ENCODE results near the gene FHIT.
A peak's percentile ranks its signal among the peaks of the same experiment; 100 is the strongest.

The FHIT gene

DNA sequence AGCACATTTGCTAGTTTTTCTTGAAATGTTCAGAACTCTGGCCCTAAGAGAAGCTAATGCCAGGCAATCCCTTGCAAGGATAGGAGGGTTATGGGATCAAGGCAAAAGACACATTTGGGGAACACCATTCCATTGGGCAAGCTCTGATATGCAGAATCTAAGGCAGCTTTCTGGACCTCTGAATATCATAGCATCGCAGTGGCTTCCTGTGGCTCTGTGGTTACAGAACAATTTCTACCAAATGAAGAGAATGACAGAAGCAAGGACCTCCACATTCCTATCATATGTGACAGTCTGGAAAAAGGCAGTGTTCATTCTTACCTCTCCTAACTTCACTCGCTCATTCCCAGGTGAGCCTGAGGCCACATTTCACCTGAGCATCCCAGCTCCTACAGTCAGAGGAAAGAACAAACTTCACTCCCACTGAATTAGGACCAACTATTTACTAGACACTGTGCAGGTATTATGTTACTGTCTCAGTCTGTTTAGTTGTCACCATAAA is 1365.3 kb downstream of the FHIT start:
- DNase-seq: no peak

DNA sequence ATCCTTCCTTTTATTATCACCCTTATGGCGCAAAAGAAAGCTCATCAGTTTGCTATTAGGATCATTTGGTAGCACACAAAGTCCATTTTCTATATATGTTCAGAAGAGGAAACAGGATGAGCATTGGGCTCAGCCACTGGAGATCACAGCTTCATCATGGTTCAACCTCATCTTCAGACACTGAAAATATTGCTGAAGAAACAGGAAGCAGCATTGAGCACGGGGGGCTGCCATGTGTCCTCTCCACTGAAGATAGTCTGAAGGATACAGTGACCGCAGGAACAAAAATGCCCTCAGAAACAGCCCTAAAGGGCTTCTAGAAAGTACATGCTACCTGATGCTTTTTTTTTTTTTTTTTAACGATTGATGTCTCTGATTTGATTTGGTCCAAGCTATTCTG is 1366.2 kb downstream of the FHIT start:
- DNase-seq: no peak

DNA sequence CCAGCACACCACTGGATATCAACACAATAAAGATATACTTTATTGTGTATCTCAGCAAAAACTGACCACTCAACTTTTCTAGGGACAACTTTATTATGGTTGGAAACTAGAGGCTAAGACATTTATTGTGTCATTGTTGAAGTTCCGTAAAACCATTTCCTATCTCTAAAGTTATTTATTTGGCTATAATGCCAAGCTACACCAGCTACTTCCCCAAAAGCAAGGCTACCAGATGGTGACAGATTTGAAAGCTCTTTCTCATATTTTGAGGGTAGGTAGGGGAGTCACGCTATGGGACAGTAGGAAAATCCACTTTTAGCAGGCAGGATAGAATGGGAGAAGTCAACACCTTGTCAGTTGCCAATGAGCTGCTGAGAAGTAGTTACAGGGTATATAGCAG is 1366.8 kb downstream of the FHIT start:
- DNase-seq: no peak

DNA sequence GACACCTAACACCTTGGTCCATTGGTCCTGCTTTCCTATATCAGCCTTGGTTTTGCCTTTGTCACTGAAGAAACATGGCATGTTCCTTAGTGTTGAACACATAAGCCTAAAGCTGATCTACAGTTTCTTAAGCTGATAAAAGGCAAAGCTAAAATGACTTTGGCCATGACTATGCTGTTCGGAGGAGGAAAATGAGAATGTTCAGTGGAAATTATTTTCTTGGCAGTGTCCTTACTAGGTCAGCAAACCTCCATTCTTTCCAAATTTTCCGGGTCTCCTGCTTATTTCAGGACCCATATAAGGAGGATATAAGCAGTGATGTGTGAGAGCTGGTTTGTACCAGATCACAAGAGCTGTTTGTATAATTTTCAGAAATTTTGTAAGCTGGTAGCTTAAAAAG is 1368.5 kb downstream of the FHIT start:
- DNase-seq: no peak

DNA sequence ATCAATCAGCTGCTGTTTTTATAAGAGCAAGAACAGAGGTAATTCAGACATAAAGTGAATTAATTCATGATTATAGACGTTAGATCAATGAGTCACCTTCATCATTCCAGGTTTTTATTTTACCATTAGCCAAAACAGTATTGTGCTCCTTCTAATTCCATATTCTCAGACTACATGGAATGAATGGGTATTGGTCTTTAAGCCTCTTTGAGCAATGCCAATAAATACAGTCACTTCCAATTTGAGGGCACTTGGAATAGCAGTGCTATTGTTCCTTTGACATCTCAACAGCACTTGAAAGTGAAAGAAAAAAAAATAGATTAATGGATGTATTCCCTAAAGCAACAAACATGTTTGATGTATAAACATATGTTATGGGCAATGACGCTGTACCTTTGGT is 1370.5 kb downstream of the FHIT start:
- no peak for DNase-seq

DNA sequence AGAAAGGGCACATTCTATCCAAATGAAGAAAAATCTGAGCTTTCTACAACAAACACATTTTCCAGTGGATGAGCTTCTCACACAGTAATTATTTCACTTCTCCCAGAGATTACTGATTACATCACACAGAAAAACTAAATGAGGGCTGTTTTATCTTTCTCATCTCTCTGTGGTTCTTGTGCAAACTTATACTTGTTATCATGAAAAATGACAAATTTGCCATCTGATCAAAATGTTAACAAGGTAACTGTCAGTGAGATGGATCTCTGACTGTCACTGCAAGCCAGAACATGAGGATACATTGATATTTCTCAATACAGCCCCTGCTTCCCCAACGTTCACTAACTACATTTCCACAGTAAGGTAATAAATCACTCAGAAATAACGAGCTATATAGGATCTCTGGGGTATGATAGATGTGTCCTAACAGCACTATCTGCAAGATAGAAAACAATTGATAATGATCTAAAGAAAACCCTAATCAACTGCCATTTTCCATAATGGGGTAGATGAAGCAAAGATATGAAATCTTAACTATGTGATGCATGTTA is 1372.1 kb downstream of the FHIT start:
- DNase-seq: no peak

GRCh38 chr3:59878038-59878427 is 1373.2 kb downstream of the FHIT start:
- no peak for DNase-seq

DNA sequence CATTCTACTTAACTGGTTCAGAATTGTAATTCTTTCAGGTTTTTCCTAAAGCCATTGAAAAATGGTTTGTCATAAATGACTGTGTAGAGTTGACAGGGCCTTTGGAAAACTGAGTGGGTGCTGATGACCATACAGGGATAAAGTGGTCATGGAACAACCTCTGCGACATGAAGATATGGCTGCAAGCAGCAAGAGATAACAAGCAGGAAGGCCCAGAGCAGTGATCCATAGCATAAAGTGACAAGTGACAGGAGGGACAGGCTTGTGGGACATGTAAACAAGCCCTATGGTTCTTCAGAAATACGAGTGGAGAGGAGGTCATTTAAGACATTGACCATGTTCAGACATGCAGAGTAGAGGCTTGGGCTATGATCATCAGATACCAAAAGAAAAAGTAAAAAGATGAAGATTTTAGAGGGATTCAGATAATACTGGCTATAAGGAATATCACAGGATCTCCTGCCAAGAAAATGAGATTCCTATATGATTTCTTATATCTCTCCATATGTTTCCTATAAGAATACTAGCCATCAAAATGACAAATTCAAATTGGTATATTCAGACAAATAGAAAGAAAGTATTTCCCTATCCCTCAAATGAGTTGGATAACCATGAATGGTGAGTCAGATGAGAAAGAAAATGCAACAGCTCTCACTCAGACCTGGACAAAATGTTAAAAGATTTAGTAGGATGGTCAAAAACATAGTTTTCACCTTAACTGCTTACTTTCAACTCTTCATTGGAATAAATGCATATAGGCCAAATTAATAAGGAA is 1373.8 kb downstream of the FHIT start:
- no peak for DNase-seq

DNA sequence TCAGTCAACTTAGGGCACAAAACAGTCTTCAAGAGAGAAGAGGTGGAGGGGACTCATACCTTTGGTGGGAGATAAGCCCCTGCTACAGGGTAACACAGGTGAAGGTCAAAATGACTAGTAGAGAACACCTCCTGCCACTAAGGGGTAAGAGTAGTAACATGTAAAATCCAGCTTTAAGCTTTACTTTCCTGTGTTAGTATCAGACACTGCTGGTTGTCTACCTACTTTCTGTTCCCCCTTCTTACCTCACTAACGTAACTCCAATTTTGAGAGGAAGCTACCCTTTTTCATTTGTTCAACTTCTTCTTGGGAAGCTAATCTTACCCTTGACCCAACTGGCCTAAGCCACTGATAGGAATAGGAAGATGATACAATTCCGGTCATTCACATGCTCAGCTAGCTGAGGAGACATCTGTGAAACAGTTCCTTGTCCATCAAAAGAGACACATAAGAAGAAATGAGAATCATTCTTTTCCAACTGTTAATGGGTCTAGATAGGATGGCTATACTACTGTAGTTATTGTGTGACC is 1374.7 kb downstream of the FHIT start:
- DNase-seq: no peak

GRCh38 chr3:59873576-59874230 is 1377.5 kb downstream of the FHIT start:
- no peak for DNase-seq

DNA sequence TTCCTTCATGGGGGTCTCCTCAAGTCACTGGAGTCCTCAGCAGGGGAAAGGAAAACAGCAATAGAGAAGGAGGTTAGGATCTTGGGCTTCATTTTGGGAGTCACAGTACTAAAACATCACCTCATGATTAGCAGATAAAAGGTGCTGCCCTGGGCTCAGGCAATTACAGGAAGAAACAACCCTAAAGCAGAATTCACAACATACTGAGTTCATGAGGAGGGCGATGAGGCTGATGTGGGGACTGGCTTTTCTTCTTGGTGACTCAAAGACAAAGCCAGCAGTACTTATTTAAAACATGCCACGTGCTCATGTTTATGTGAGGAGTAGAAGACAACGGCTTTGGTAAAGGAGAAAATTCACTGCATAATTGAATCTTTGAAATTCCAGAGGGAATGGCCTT is 1379.1 kb downstream of the FHIT start:
- DNase-seq: no peak

DNA sequence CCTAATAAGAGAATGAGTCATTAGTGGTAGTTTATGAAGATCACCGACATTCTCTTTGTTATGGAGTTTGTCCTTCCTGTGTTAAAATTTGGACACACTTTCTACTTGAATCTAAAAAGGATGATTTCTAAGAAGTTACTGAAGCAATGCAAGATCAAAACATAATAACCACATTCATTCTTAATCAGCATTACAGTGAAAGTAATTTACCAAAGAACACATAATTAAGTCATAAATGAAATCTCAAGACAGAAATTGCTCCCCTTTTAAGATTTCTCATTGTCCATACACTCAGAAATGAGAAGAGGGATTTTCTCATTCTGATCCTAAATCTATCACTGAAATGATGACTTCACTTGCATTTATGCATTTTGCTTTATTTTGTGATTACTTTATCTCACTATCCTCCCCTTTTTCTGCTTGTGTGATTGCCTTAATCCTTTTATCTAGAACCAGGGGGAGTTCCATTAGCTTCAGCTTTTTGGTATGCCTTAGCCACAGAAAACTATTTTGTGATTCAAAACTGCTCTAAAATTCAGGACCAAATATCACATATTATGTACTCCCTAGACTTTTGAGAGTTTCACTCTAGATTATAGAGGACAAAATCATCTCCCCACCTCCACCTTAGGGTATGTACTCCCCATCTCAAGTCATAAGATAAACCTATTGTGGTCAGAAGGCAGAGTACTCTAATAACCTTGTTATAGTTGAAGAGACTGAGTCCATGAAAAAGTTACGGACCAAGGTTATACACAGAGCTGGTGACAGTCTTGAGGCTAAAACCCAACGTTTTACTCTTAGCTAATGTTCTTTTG is 1383.9 kb downstream of the FHIT start:
- no peak for DNase-seq

DNA sequence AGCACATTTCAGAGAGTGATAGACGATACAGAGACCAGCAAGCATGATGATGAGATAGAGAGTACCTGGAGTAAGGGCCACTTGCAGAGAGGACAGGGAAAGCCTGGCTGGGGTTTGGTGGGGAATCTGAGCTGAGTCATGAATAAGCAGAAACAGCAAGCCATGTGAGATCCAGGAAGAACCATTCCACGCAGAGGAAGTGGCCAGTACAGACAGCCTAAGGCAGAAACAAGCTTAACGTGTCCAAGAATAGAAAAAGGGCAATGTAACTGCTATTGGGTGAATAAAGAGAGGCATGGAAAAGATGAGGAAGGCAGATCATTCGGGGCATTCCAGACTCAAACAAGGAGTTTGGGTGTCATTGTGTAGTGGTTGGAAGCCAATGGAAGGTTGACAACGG is 1385.2 kb downstream of the FHIT start:
- DNase-seq: no peak

GRCh38 chr3:59865351-59865750 is 1385.9 kb downstream of the FHIT start:
- DNase-seq: no peak

DNA sequence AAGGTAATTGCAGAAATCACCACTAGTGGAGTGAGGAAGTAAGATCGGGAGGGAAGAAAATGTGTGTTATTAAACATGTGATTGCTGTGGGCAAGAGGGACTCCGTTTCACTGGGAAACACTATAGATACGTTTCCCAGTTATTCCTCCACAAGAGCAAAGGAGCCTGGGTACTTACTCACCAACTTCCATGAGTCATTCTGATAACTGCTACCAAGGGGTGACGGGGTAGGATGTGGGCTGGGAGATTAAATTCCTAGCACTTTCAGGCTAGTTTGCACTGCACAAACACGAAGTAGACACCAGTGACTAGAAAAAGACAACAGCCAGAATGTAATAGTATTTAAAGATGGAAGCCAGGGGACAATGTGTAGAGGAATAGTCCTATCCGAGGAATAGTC is 1388.6 kb downstream of the FHIT start:
- no peak for DNase-seq

DNA sequence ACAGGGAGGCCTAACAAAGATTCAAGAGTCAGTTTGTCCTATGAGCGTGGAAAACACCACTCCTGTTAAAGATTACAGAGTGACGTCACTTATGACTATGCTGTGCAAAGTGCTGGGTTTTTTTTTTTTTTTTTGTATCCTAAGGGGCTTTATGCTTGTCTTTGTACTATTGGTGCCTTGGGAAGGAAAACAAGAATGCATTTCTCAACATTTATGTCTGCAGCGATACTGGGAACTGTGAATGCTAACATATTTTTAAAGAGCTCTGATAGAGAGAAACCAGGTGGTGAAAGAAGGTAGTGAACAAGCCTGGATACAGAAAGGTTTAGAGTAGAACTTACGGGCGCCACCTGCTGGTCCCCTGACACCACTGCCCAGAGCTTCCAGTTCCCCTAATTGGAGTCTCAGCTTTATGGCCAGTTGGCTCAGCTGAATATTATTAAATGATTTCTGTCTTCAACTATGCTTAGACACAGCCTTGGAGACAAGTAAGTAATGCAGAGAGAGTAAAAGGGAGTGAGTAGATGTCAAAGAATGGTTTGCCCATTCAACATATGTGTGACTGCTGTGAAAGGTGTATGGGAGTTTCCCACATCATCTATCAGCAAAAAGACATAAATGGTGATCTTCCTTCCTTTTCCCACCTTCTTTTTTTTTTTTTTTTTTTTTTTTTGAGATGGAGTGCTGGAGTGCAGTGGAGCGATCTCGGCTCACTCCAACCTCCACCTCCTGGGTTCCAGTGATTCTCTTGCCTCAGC is 1393.5 kb downstream of the FHIT start:
- DNase-seq: peak; percentile 69 to 70

- DNase-seq: no peak
These were observed 1394.3 kb downstream of the FHIT start for GRCh38 chr3:59856934-59857460.

- DNase-seq: no peak
These were observed 1397.1 kb downstream of the FHIT start for GRCh38 chr3:59854061-59854709.

- no peak for DNase-seq
These were observed 1400.8 kb downstream of the FHIT start for GRCh38 chr3:59850417-59850816.

- no peak for DNase-seq
These were observed 1405.9 kb downstream of the FHIT start for GRCh38 chr3:59845386-59845785.

- DNase-seq: no peak
These were observed 1407.4 kb downstream of the FHIT start for GRCh38 chr3:59843821-59844220.

Measured in CD4-positive, alpha-beta T cell treated with Interleukin-1 beta for 1 hour (primary cell).